Right cardiac atrium (tissue), 5 donors: Measurements from ENCODE around the gene STEEP1. TPM values are rescaled to one million over a fixed set of nuclear protein-coding genes. Genes with fewer than 3 reads are reported as not detected.
A peak's percentile ranks its signal among the peaks of the same experiment; 100 is the strongest.

Source experiments
- ATAC-seq, 2 donors: fragments of 200-7000 bp; cut with Tn5 transposase; one replicate each; pipeline versions ENCODE4 v1.8.0 to v1.9.1; 2020; ENCODE audit warnings: moderate library complexity in 2 of 2, mild to moderate bottlenecking in 1 of 2
- DNase-seq, 3 donors: peaks; one replicate each; pipeline ENCODE4 v3.0.0-alpha.2; 2020
- H3K27ac ChIP-seq: one replicate; pipeline ENCODE4 v1.5.1; 2013; ENCODE audit warnings: mild to moderate bottlenecking, low read length, control low read depth, moderate library complexity
- H3K27me3 ChIP-seq: one replicate; pipeline ENCODE4 v1.6.1; 2013; ENCODE audit not compliant: control insufficient read depth, insufficient read depth
- H3K4me1 ChIP-seq: one replicate; pipeline ENCODE4 v1.6.1; 2013; ENCODE audit warnings: low read length; ENCODE audit not compliant: control insufficient read depth, insufficient read depth
- H3K4me3 ChIP-seq: one replicate; pipeline ENCODE4 v1.5.1; 2013; ENCODE audit warnings: low read length, control low read depth
- H3K9me3 ChIP-seq: one replicate; pipeline ENCODE4 v1.6.1; 2013; ENCODE audit warnings: low read length; ENCODE audit not compliant: control insufficient read depth
- WGBS: extraction: QIAGEN DNeasy Blood & Tissue Kit; methylation state at CpG from one replicate; pipeline ENCODE4 v1.1.7; 2013; 5-methylcytosine and 5-hydroxymethylcytosine counted together
- intact Hi-C, 4 donors: fragments of 100-400 bp; cut with DNase I; formaldehyde crosslinking; loops; one replicate each; pipeline versions ENCODE4 v1.11.0 to v1.14.0; 2022 to 2023
- long read RNA-seq, 4 donors: library from polyadenylated mRNA; unstranded; transcript quantifications; one replicate each; pipeline ENCODE4 v2.0.0, GENCODE V29; 2020 to 2021
- polyA plus RNA-seq: library from polyadenylated mRNA; stranded (reverse); fragments of 200-250 nt; gene quantifications from one replicate; pipeline ENCODE4 v1.2.3, GENCODE V29; 2013
- total RNA-seq, 4 donors: library from RNA; stranded (reverse); fragmentation: NEBNext Ultra II Directional; extraction: Animal tissue kit (Norgen Biotek cat#: 25700); gene quantifications; one replicate each; pipeline ENCODE4 v1.2.1, GENCODE V29; 2021
- donor health status: healthy with polysubstance abuse.
- donor health status: DM: no; HTN: yes; CAD: no.
- donor health status: DM: no; HTN: no; CAD: no.
- donor health status: DM: no; HTN: yes; CAD: no; lungs with severe emphysema.
- donor health status: DM: yes; HTN: yes; CAD: no.

The STEEP1 gene
- total RNA-seq (10 to 100 TPM; 13.6 to 17.4 (median 17.0) TPM), polyA plus RNA-seq (14.3 TPM)
- long read RNA-seq, donor 1, partial matches to known transcripts = 0 of 2 reads
- long read RNA-seq, donor 1, other reads (novel, unspliced or antisense) = 0 of 2 reads
- long read RNA-seq, donor 2, partial matches to known transcripts = 0 of 1 reads
- long read RNA-seq, donor 2, other reads (novel, unspliced or antisense) = 0 of 1 reads
- long read RNA-seq, donor 3, partial matches to known transcripts = 0 of 3 reads
- long read RNA-seq, donor 3, other reads (novel, unspliced or antisense) = 0 of 3 reads
- long read RNA-seq, donor 4, partial matches to known transcripts = 0 of 1 reads
- long read RNA-seq, donor 4, other reads (novel, unspliced or antisense) = 1 of 1 reads

DNA sequence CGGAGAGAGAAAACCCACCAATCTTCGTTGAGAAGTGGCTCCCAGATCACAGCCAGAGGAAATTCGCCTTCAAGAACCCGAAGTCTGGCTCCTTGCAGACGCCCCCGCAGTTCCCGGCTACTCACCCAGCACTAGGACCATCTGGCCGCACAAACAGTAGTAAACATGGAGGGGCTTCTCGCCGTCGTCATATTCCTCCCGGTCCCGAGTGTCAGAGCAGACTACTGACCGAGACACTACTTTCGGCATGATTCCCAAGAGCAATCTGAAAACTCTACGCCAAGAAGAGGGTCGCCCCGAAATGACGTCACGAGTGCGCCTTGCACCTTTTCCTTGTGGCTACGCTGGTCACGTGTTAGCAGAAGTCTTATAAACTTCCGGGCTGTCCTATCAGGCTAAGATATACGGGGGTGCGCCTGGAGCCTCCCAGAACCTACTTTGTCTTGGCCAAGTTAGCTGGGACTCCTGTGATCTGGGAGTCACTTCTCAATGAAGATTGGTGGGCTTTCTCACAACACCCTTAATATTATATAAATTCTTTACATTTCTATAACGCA is at the start of gene STEEP1:
STEEP1 (minus strand) TSS at position 303 of the 557 bp plus-strand sequence; CDS start at position 249, 54 bp downstream.
- no peaks in the 10 kb centered on the region for H3K4me1 ChIP-seq
- H3K27ac ChIP-seq = peak within 1 kb of the TSS; percentile 30
- WGBS = 1% methylated on average over 27 of the region's 27 CpGs
- intact Hi-C loops = no loop called here
- H3K4me3 ChIP-seq = peak within 1 kb of the TSS; percentile 82
- H3K27me3 ChIP-seq = no peaks in the 10 kb centered on the region
- ATAC-seq (peak; percentile 96 to 98), DNase-seq (peak; percentile 90 to 95 (median 94))
- H3K9me3 ChIP-seq = no peaks in the 10 kb centered on the region

GRCh38 chrX:119614776-119615175 is 49.6 kb upstream of the STEEP1 start:
- no peaks in the 10 kb centered on the region for H3K4me1 ChIP-seq
- H3K4me3 ChIP-seq = no peak overlapping the region
- ATAC-seq (no peak), DNase-seq (no peak)
- no peaks in the 10 kb centered on the region for H3K9me3 ChIP-seq
- intact Hi-C loops = no loop called here
- H3K27ac ChIP-seq = no peak overlapping the region
- H3K27me3 ChIP-seq = no peaks in the 10 kb centered on the region
- WGBS = 85% methylated on average over 13 of the region's 13 CpGs

DNA sequence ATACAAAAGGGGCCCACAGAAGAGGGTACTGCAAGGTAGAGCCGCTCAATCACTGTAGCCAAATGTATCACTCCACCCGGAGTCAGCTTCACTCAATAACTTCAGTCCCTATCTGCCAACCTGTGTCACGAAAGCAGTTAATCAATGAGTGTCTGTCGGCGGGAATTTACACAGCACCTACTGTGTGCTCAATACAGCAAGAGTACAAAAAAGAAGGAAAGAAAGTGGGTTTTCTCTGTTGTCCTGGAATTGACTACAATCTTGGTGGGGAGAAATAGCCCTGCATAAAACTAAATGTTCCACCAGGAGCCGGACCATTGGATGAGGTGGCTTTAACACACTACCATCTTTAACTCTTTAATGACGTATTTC is 41.8 kb upstream of the STEEP1 start:
- intact Hi-C loops = loop anchor here in 1 of 4 donors (10.0 kb wide), 1 partner anchor 118 kb away; no protein-coding TSS in a partner anchor
- peak overlapping the region; percentile 58 for H3K4me3 ChIP-seq
- H3K27ac ChIP-seq = no peak overlapping the region
- ATAC-seq = peak in 1 of 2 donors; percentile 7
- H3K9me3 ChIP-seq = no peaks in the 10 kb centered on the region
- 25% methylated on average over 7 of the region's 7 CpGs for WGBS
- no peaks in the 10 kb centered on the region for H3K4me1 ChIP-seq
- no peaks in the 10 kb centered on the region for H3K27me3 ChIP-seq
- DNase-seq = no peak

- intact Hi-C loops = loop anchor here in 1 of 4 donors (10.0 kb wide), 1 partner anchor 118 kb away; no protein-coding TSS in a partner anchor
- ATAC-seq (peak; percentile 94 to 96), DNase-seq (peak; percentile 94 to 98 (median 96))
- Histone ChIP-seq H3K27me3 (no peaks in the 10 kb centered on the region), H3K9me3 (no peaks in the 10 kb centered on the region), H3K4me3 (peak within 1 kb of the TSS; percentile 58), H3K4me1 (no peaks in the 10 kb centered on the region), H3K27ac (peak within 1 kb of the TSS; percentile 78)
- WGBS = 1% methylated on average over 46 of the region's 46 CpGs
These were observed 41.2 kb upstream of the STEEP1 start, which contains the start of gene NKRF for GRCh38 chrX:119606280-119607017. TSS of gene NKRF (minus strand) at chrX:119606424.

- no peaks in the 10 kb centered on the region for H3K9me3 ChIP-seq
- DNase-seq (peak; percentile 48 to 79 (median 70)), ATAC-seq (peak; percentile 67 to 71)
- H3K4me1 ChIP-seq = no peaks in the 10 kb centered on the region
- peak overlapping the region; percentile 78 for H3K27ac ChIP-seq
- H3K4me3 ChIP-seq = peak overlapping the region; percentile 58
- no peaks in the 10 kb centered on the region for H3K27me3 ChIP-seq
- under 1% methylated on average over 67 of the region's 68 CpGs for WGBS
- intact Hi-C loops = loop anchor here in 1 of 4 donors (10.0 kb wide), 1 partner anchor 119 kb away; no protein-coding TSS in a partner anchor
These were observed 40.5 kb upstream of the STEEP1 start for GRCh38 chrX:119605464-119606279.

DNA sequence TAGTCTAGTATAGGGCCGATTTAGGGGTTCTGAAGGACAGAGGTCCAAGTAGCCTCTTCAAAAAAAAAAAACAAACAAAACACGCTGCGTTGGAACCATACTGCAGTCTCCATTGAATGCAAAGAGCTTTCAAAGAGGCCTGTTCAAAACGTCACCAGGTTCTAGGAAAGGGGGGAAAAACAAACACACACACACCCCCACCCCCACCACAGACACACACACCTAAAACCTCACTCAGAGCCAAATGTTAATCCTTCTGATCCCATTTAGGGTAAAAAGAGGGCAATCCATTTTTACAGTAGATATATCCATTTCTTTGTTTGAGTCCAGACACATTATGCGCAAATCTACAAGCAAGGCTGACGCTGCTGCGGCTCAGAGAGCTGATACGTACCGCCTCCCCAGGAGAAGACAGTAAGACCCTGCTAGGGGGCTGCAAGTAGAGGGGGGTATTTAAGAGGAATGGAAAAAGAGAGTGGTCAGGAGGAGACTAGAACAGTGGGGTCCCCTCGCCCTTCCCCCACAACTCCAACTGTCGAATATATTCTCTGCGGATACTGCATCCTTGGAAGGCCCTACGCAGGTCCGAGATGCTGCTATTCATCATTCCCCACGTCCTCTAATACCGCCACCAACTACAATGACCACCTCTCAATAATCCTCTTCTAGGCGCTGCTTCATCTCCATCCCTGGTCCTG is 39.7 kb upstream of the STEEP1 start:
- no peaks in the 10 kb centered on the region for H3K27me3 ChIP-seq
- no peak overlapping the region for H3K27ac ChIP-seq
- peak overlapping the region; percentile 58 for H3K4me3 ChIP-seq
- H3K9me3 ChIP-seq = no peaks in the 10 kb centered on the region
- WGBS = 21% methylated on average over 17 of the region's 17 CpGs
- H3K4me1 ChIP-seq = no peaks in the 10 kb centered on the region
- no peak for ATAC-seq
- intact Hi-C loops = loop anchor here in 1 of 4 donors (10.0 kb wide), 1 partner anchor 120 kb away; no protein-coding TSS in a partner anchor
- no peak for DNase-seq

DNA sequence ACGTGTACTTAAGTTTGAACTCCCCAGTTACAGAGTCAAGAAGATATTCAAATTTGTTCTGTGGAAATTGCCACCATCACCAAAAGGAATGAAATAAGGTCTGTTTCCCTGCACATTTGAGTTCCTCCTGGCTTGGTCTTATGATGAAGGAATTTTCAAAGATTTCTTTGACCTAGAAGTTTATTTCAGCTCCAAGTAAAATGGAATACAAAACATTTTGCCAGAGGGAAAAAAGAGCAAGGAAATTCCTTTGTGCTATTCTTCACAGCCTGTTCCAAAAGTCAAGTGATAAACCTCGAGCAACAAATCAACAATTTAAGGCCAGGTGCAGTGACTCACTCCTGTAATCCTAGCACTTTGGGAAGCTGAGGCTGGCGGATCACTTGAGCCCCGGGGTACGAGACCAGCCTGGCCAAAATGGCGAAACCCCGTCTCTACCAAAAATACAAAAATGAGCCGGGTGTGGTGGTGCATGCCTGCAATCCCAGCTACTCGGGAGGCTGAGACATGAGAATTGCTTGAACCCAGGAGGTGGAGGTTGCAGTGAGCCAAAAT is 37.6 kb upstream of the STEEP1 start:
- no peaks in the 10 kb centered on the region for H3K27me3 ChIP-seq
- no peak for DNase-seq
- no peak overlapping the region for H3K4me3 ChIP-seq
- no peak overlapping the region for H3K27ac ChIP-seq
- ATAC-seq = no peak
- H3K4me1 ChIP-seq = no peaks in the 10 kb centered on the region
- H3K9me3 ChIP-seq = no peaks in the 10 kb centered on the region
- 82% methylated on average over 9 of the region's 9 CpGs for WGBS
- intact Hi-C loops = loop anchor here in 1 of 4 donors (10.0 kb wide), 1 partner anchor 122 kb away; no protein-coding TSS in a partner anchor

GRCh38 chrX:119589810-119590209 is 24.6 kb upstream of the STEEP1 start:
- ATAC-seq (no peak), DNase-seq (no peak)
- Histone ChIP-seq H3K27me3 (no peaks in the 10 kb centered on the region), H3K4me1 (no peaks in the 10 kb centered on the region), H3K27ac (no peak overlapping the region), H3K9me3 (no peaks in the 10 kb centered on the region), H3K4me3 (no peak overlapping the region)
- WGBS = 98% methylated on average over 5 of the region's 5 CpGs
- intact Hi-C loops = no loop called here

GRCh38 chrX:119583431-119584059 is 18.3 kb upstream of the STEEP1 start:
- Histone ChIP-seq H3K4me3 (no peak overlapping the region), H3K9me3 (no peaks in the 10 kb centered on the region), H3K27me3 (no peaks in the 10 kb centered on the region), H3K27ac (no peak overlapping the region), H3K4me1 (no peaks in the 10 kb centered on the region)
- WGBS = 53% methylated on average over 2 of the region's 2 CpGs
- DNase-seq (no peak), ATAC-seq (no peak)
- intact Hi-C loops = no loop called here
